NCI-H2196 (cell line): ENCODE data around the gene LYG2.
"Not testable (repeated sequence)": the region's sequence is repeated elsewhere in the genome, so short reads cannot be mapped to it uniquely, and the experiment has no call there.

Experiments used
- DNase-seq: peaks from one replicate; lab custom pipeline; 2025; ENCODE audit not compliant: unreplicated experiment; lab: John Stamatoyannopoulos, UW

Gene LYG2

DNA sequence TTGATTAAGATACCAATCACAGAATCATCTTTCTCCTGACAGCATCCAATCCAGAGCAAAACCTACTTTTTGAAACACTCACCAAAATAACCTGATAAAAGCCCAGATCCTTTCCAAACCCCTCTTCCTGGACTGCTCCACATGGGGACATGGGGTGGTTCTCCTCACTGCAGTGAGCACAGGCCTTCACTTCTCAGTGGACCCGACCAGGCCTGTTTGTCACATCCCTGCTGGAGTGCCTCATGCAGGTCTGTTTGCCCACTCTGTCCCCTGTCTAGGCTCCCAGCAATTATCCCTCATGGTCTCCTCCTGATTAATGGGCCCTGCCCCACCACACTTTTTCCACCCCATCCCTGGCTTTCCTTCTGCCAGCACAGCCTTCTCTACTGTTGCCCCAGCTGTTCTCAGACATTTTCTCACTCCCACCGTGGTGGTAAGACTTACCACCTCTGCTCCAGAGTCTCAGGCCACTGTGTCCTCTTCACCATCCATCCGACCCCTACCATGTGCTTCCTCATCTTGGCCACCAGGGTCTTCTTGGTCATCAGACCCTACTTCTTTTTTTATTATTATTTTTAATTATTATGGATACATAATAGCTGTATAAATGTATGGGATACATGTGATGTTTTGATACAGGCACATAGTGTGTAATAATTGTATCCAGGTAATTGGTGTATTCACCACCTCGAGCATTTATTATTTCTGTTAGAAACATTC is 53.3 kb downstream of the LYG2 start:
- DNase-seq = no peak

DNA sequence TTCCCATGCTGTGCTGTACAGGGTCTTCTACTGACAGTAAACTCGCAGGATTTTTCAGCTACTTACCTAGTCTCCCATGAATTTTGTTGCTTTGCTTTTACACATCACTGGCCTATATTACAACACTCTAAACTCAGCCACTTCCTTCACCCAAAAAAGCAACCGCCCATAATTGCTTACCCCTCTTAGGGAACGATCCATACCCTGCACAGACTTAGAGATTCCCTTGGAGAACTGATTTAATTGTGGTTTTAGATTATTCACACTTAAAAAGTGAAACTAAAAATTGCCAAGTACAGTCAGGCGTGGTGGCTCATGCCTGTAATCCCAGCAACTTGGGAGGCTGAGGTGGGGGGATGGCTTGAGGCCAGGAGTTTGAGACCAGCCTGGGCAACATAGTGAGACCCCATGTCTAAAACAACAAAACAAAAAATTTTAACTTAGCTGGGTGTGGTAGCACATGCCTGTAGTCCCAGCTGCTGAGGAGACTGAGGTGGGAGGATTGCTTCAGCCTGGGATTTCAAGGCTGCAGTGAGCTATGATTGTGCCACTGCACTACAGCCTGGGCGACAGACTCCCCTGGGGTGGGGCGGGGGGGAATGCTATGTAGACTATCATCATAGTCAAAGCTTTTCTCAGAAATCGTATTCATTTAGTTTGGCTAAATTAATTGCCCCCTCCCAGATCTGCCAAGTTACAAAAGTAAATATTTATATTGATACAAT is 55.2 kb downstream of the LYG2 start:
- DNase-seq = no peak

DNA sequence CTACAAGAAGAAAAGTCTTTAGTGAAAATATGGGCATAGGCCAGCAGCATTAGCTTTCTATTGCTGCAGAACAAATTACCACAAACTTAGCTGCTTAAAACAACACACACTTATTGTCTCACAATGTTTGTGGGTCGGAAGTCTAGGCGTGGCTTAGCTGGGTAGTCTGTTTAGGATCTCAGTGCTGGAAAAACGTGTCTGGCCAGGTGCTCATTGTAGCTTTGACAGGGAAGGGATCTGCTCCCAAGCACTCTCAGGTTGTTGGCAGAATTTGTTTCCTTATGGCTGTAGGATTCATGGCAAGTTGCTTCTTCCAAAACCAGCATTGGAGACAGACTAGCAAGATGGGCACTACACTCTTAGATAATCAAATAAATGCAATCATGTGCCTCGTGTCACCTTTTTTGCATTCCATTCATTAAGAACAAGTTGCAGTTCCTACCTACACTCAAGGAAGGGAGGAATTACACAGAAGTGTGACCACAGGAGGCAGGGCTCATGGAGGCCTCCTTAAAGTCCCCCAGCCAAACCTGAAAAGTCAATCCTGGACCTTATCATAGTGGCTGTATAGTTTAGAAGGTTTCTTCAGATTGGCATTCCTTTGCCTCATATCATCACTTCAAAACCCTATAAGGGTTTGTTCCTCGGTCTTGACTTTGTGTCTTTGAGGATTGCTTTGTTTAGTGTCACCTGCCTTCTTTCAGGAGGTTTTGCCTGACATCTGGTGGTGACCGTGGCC is 57.2 kb downstream of the LYG2 start:
- DNase-seq = no peak

DNA sequence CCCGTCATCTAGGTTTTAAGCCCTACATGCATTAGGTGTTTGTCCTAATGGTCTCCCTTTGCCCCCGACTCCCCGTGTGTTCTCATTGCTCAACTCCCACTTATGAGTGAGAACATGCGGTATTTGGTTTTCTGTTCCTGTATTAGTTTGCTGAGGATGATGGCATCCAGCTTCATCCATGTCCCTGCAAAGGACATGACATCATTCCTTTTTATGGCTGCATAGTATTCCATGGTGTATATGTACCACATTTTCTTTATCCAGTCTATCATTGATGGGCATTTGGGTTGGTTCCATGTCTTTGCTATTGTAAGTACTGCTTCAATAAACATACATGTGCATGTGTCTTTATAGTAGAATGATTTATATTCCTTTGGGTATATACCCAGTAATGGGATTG is 63.1 kb downstream of the LYG2 start:
- not testable (repeated sequence) for DNase-seq
